Subcutaneous adipose tissue (tissue), 4 donors: ENCODE data around the gene SFSWAP. TPM values are rescaled to one million over a fixed set of nuclear protein-coding genes. Genes with fewer than 3 reads are reported as not detected.

Experiments
- total RNA-seq, 4 donors: library from RNA; depleted of rRNA; stranded (reverse); fragments of >200 nt; gene quantifications; one replicate each; pipeline ENCODE4 v1.1.0, GENCODE V29; 2016
- TF ChIP-seq, protein P1 (sequence below): fragments of 450-650 bp; IDR thresholded peaks from one replicate; pipeline ENCODE4 v1.5.1; 2016; ENCODE audit warnings: low read depth, mild to moderate bottlenecking, control low read depth, antibody characterized with exemption, moderate library complexity

Gene SFSWAP
- total RNA-seq, 4 donors from 2014 or later = 31.6 to 50.5 (median 42.0) TPM

DNA sequence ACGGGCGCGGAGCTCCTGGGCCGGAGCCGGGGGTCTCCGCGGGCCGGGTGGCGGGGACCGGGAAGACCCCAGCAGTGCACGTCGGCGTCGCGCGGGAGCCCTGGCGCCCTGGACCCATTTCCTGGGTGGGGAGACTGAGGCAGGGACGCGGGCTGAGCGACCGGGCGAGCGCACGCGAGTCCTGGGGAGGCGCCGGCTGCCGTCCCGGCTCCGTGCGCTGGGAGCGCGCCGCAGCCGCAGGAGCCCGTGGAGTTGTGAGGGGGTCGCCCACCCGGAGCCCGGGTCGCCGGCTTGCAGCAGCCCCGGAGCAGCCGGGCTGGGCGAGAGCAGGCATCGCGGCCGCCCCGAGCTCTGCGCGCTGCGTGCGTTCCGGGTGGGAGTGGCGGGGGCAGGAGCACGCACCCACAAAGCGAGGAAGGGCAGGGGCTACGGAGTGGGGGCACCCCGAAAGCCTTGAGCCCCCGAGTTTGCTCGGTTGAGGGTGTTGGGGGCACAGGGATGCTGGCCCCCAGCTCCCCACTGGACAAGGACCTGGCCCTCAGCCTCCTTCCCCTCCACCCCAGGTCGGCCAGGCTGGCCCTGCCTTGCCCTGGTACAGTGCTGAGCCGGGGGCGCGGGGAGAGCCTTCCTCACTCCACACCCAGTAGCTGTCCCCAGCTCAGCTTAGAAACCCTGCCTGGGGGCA is 117.9 kb downstream of the SFSWAP start:
- TF ChIP-seq, protein P1, sequence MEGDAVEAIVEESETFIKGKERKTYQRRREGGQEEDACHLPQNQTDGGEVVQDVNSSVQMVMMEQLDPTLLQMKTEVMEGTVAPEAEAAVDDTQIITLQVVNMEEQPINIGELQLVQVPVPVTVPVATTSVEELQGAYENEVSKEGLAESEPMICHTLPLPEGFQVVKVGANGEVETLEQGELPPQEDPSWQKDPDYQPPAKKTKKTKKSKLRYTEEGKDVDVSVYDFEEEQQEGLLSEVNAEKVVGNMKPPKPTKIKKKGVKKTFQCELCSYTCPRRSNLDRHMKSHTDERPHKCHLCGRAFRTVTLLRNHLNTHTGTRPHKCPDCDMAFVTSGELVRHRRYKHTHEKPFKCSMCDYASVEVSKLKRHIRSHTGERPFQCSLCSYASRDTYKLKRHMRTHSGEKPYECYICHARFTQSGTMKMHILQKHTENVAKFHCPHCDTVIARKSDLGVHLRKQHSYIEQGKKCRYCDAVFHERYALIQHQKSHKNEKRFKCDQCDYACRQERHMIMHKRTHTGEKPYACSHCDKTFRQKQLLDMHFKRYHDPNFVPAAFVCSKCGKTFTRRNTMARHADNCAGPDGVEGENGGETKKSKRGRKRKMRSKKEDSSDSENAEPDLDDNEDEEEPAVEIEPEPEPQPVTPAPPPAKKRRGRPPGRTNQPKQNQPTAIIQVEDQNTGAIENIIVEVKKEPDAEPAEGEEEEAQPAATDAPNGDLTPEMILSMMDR = no peak

DNA sequence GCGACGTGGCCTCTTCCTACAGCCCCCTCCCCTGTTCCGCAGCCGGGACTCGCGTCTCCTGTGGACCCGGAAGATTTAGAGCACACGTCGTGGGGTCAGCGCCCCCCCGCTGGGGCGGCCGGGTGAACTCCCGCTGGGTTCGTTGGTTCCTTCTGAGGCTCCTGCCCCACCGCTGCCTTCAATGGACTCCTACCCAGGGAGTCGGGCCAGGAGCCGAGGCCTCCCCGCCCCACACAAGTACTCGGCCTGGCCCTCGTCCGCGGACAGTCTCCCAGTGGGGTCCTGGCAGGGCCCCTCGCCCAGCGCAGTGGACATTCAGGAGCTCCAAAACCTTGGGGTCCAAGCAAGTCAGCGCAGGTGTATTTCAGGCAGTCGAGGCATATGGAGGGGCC is 118.5 kb downstream of the SFSWAP start:
- TF ChIP-seq, protein P1 = no peak

DNA sequence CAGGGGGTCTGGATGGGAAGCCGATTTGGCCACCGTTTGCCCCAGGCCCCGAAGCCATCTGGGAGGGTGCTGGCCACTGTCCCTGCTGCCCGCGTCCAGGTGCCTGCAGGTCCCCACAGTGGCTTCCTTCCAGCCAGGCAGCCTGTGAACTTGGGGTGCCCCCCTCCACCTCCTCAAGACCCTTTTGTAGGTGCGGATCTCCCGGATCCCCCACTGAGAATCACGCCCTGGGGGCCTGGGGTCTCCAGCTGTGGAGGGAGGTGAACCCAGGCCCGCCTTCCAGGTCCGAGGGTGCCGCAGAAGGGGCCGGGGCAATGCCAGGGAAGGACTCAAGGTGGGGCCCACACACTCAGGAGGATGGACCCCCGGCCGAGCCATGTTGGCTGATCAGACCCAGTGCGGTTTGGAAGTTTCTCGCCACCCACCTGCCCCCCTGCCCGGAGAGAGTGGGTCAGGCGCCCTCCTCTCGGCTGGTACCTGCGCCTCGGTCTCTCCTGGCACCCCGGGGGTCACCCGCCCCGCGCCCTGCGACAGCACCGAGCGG is 119.0 kb downstream of the SFSWAP start:
- TF ChIP-seq, protein P1 = no peak

DNA sequence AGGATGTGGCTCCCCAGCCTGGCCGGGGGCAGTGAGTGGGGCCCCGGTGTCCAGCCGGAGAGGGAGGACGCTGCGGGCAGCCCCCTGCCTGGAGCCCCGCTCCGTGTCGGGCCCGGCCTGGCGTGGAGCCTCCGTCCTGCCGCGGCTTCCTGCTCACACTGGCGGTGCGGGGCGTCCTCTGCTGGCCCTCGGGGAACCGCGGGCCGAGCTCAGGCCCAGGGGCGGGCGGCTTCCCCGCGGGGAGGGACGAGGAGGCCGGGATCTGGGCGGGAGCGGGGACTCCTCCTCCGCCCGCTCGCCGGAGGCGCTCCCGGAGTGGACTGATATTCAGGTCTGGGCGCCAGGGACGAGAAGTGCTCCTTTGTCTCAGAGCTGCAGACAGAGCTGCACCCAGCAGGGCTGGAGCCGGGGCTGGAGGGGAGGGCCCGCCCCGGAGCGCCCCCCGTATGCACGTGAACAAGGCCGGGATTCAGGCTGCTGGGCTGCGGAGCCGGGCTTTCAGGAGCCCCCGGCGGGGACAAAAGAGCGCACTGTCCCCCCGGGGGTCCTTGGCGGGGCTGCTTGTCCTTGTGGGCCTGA is 119.5 kb downstream of the SFSWAP start:
- TF ChIP-seq, protein P1 = no peak

DNA sequence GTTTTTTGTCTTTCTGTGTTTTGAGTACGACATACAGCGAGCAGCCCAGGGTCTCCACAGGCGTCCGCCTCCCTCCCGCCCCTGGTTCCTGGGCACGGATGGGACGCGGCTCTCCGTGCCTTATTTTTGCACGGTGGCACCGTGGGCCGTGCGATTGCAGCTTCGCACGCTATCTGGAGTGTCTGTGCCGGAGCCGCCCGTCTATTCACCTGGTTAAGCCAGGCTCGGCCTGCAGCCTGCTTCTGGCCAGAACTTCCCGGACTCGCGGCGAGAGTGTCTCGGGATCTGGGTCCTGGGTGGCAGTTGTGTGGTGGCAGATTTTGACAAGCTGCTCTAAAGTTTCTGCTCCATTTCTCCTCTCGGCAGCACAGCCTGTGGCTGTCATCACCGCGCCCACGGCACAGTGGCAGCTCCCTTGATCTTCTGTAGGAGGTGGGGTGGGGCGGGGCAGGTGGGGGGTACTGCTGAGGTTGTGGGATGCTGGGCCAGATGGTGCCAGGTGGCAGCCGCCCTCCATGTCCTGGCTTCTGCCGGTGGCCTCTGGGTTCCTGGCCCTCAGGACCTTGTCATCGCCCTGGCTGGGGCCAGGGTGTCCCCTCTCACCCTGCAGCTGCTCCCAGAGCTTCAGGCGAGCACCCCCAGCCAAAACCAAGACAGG is 120.2 kb downstream of the SFSWAP start:
- TF ChIP-seq, protein P1 = no peak

DNA sequence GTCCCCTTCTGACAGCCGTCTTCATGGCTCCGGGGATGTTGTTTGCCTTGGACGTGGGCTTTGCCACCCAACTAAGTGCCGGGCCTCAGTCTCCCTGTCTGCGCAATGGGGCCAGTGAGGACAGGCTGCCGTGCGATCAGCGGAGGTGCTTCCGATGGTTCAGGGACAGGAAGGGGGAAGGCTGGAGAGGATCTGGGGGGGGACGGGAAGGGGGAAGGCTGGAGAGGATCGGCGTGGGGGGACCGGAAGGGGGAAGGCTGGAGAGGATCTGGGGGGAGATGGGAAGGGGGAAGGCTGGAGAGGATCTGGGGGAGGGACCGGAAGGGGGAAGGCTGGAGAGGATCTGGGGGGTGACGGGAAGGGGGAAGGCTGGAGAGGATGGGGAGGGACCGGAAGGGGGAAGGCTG is 120.7 kb downstream of the SFSWAP start:
- TF ChIP-seq, protein P1 = no peak
